GM12878 (cell line): ENCODE results near the gene ANKRD11. TPM values are rescaled to one million over a fixed set of nuclear protein-coding genes. Genes with fewer than 3 reads are reported as not detected.

Experiments used
- BACH1 ChIP-seq: fragments of 450-650 bp; IDR thresholded peaks from 2 replicates; pipeline ENCODE4 v1.6.1; 2017; ENCODE audit warnings: mild to moderate bottlenecking, borderline replicate concordance
- EED ChIP-seq: sonication (generic); IDR thresholded peaks from 2 replicates; pipeline ENCODE4 v1.6.1; 2016; ENCODE audit warnings: antibody characterized with exemption, low read depth
- FOS ChIP-seq: IDR thresholded peaks from 3 replicates; pipeline ENCODE4 v1.6.1; 2011; ENCODE audit warnings: borderline replicate concordance; ENCODE audit not compliant: insufficient read length; ENCODE audit errors: extremely low read depth
- MEF2A ChIP-seq: IDR thresholded peaks from 2 replicates; pipeline ENCODE4 v1.6.1; 2011; ENCODE audit warnings: low read depth, mild to moderate bottlenecking, low read length, moderate library complexity; ENCODE audit not compliant: insufficient read depth
- RB1 ChIP-seq: fragments of 450-650 bp; formaldehyde crosslinking; IDR thresholded peaks from 2 replicates; pipeline ENCODE4 v1.6.1; 2017; ENCODE audit warnings: mild to moderate bottlenecking, borderline replicate concordance
- TARDBP ChIP-seq: IDR thresholded peaks from 2 replicates; pipeline ENCODE4 v1.6.1; 2016; ENCODE audit warnings: borderline replicate concordance
- TBL1XR1 ChIP-seq: IDR thresholded peaks from 2 replicates; pipeline ENCODE4 v1.6.1; 2012; ENCODE audit warnings: low read depth, low read length, improper control_type of control experiment
- ZNF622 ChIP-seq: fragments of 450-650 bp; IDR thresholded peaks from 2 replicates; pipeline ENCODE4 v1.6.1; 2017; ENCODE audit warnings: mild to moderate bottlenecking, inconsistent platforms
- polyA plus RNA-seq, 11 experiments: library from polyadenylated mRNA; depleted of rRNA in 4 of 11; unstranded in 6 of 11; stranded (reverse) in 5 of 11; fragments of >200 nt; fragmentation: Nextera tagmentation in 4 of 11; fragmentation: Illumina TruSeq in 1 of 11; extraction: Ambion mirVana in 4 of 11; extraction: Trizol in 1 of 11; gene quantifications; 1 replicate in 1 of 11; 2 replicates in 10 of 11; pipeline versions ENCODE4 v1.2.1 to v1.2.3, GENCODE V29; 2011 to 2016; ENCODE audit warnings: inconsistent platforms in 2 of 11, missing spikeins in 2 of 11, low read depth in 1 of 11
- total RNA-seq, 4 experiments: library from RNA; depleted of rRNA in 3 of 4; stranded (reverse); fragments of >200 nt in 3 of 4; fragmentation: Illumina TruSeq in 1 of 4; extraction: Trizol in 1 of 4; gene quantifications; 2 replicates each; pipeline versions ENCODE4 v1.2.1 to v1.2.3, GENCODE V29; 2013 to 2021
- TF ChIP-seq, protein P1 (sequence below): fragments of 450-650 bp; conservative IDR thresholded peaks from 2 replicates; pipeline ENCODE4 v1.6.1; 2017; ENCODE audit warnings: mild to moderate bottlenecking, moderate library complexity
- TF ChIP-seq, protein P2 (sequence below): fragments of 450-650 bp; IDR thresholded peaks from 2 replicates; pipeline ENCODE4 v1.6.1; 2017; ENCODE audit warnings: antibody characterized with exemption, mild to moderate bottlenecking, moderate library complexity

The ANKRD11 gene
- total and polyA plus RNA-seq, 10 of the 15 experiments (the other 5 are each of a cell fraction or from before 2014, with no cell fraction given) = 5.1 to 103 (median 27.4) TPM

DNA sequence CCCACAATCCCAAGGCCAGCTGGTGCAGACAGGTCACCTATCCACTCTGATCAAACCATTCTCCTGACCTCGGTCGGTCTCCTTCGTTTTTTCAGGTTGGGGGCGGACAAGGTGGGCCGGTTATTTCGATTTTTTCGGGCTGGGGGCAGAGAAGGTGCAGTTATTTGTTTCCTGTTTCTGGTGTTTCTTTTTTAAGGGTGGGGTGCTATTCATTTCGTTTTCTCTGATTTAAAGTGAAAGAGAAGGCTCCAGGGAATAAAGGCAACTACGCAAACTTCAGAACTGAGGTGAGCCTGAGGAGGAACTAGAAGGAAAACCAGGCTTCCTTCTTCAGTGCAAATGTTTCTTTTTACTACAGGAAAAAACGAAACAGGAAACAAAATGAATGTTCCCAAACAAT lies 64.8 kb downstream of the ANKRD11 start (continued):
- TF ChIP-seq, protein P1, sequence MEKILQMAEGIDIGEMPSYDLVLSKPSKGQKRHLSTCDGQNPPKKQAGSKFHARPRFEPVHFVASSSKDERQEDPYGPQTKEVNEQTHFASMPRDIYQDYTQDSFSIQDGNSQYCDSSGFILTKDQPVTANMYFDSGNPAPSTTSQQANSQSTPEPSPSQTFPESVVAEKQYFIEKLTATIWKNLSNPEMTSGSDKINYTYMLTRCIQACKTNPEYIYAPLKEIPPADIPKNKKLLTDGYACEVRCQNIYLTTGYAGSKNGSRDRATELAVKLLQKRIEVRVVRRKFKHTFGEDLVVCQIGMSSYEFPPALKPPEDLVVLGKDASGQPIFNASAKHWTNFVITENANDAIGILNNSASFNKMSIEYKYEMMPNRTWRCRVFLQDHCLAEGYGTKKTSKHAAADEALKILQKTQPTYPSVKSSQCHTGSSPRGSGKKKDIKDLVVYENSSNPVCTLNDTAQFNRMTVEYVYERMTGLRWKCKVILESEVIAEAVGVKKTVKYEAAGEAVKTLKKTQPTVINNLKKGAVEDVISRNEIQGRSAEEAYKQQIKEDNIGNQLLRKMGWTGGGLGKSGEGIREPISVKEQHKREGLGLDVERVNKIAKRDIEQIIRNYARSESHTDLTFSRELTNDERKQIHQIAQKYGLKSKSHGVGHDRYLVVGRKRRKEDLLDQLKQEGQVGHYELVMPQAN = no peak
- TF ChIP-seq EED = peak; percentile 31
- TF ChIP-seq ZNF622 = no peak
- TF ChIP-seq, protein P2, sequence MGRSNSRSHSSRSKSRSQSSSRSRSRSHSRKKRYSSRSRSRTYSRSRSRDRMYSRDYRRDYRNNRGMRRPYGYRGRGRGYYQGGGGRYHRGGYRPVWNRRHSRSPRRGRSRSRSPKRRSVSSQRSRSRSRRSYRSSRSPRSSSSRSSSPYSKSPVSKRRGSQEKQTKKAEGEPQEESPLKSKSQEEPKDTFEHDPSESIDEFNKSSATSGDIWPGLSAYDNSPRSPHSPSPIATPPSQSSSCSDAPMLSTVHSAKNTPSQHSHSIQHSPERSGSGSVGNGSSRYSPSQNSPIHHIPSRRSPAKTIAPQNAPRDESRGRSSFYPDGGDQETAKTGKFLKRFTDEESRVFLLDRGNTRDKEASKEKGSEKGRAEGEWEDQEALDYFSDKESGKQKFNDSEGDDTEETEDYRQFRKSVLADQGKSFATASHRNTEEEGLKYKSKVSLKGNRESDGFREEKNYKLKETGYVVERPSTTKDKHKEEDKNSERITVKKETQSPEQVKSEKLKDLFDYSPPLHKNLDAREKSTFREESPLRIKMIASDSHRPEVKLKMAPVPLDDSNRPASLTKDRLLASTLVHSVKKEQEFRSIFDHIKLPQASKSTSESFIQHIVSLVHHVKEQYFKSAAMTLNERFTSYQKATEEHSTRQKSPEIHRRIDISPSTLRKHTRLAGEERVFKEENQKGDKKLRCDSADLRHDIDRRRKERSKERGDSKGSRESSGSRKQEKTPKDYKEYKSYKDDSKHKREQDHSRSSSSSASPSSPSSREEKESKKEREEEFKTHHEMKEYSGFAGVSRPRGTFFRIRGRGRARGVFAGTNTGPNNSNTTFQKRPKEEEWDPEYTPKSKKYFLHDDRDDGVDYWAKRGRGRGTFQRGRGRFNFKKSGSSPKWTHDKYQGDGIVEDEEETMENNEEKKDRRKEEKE = no peak
- no peak for TF ChIP-seq TARDBP
- TF ChIP-seq TBL1XR1 = peak; percentile 29; the same call in 1 of the 2 replicates
- no peak for TF ChIP-seq BACH1
- TF ChIP-seq FOS = no peak
- TF ChIP-seq RB1 = no peak
- 0 out of 2 replicates have a peak, but pooled peaks have one; percentile 32 for TF ChIP-seq MEF2A
- TF ChIP-seq, all 136 proteins: peak for 8
